ENCODE data around the gene COL6A1. TPM values are rescaled to one million over a fixed set of nuclear protein-coding genes. Genes with fewer than 3 reads are reported as not detected.

The COL6A1 gene
- total and polyA plus RNA-seq, 2 donors (not counting 1 experiment from before 2014, with no cell fraction given), result 645 to 1,137 TPM

DNA sequence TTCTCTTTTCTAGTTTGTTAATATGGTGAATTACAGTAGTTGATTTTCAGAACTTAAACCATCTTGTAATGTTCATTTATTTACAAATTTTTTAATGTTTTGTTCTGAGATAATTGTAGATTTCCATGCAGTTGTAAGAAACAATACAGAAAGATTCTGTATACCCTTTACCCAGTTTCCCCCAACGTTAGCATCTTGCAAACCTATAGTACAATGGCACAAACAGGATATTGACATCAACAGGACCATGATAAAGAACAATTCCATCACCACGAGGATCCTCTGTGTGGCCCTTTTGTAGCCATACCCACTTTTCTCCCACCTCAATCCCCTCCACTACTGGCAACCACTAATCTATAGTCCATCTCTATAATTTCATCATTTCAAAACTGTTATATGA, 33.3 kb downstream of the COL6A1 start:
- Histone ChIP-seq H3K4me3 (replicated peaks in 1 of 4; ENCODE audit: control extremely low read depth in 1 of 4, insufficient read depth in 1 of 4, low read depth in 3 of 4, low read length in 4 of 4) (no peak overlapping the region), H3K9me3 (ENCODE audit: control insufficient read depth, insufficient read depth, low read depth, low read length) (no peaks in the 10 kb centered on the region), H2AFZ (ENCODE audit: low read length) (no peak overlapping the region), H3K9ac (ENCODE audit: insufficient read depth, low read length) (no peak overlapping the region), H3K27me3 (ENCODE audit: control insufficient read depth, insufficient read depth, low read length) (no peaks in the 10 kb centered on the region), H4K20me1 (ENCODE audit: control insufficient read depth, extremely low read depth, insufficient read depth, low read length) (no peaks in the 10 kb centered on the region), H3K79me2 (ENCODE audit: control insufficient read depth, insufficient read depth, low read length) (no peaks in the 10 kb centered on the region), H3K36me3 (ENCODE audit: control insufficient read depth, insufficient read depth, low read length) (no peaks in the 10 kb centered on the region), H3K4me1 (ENCODE audit: control insufficient read depth, extremely low read depth, insufficient read depth, low read length) (no peaks in the 10 kb centered on the region), H3K4me2 (ENCODE audit: extremely low read depth, insufficient read depth, low read length) (no peak overlapping the region), H3K27ac (ENCODE audit: insufficient read depth, low read length) (no peak overlapping the region)
- TF ChIP-seq, protein P1, sequence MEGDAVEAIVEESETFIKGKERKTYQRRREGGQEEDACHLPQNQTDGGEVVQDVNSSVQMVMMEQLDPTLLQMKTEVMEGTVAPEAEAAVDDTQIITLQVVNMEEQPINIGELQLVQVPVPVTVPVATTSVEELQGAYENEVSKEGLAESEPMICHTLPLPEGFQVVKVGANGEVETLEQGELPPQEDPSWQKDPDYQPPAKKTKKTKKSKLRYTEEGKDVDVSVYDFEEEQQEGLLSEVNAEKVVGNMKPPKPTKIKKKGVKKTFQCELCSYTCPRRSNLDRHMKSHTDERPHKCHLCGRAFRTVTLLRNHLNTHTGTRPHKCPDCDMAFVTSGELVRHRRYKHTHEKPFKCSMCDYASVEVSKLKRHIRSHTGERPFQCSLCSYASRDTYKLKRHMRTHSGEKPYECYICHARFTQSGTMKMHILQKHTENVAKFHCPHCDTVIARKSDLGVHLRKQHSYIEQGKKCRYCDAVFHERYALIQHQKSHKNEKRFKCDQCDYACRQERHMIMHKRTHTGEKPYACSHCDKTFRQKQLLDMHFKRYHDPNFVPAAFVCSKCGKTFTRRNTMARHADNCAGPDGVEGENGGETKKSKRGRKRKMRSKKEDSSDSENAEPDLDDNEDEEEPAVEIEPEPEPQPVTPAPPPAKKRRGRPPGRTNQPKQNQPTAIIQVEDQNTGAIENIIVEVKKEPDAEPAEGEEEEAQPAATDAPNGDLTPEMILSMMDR (conservative IDR thresholded peaks at IDR 0.05 in 1 of 2, IDR thresholded peaks at IDR 0.05 in 1 of 2; ENCODE audit: low read depth in 1 of 2, low read length in 2 of 2), result no peak
- TF ChIP-seq EZH2 (IDR thresholded peaks at IDR 0.05; ENCODE audit: low read length, missing control alignments), result no peak
- no peak for DNase-seq (ENCODE audit: low read depth in 2 of 2)

DNA sequence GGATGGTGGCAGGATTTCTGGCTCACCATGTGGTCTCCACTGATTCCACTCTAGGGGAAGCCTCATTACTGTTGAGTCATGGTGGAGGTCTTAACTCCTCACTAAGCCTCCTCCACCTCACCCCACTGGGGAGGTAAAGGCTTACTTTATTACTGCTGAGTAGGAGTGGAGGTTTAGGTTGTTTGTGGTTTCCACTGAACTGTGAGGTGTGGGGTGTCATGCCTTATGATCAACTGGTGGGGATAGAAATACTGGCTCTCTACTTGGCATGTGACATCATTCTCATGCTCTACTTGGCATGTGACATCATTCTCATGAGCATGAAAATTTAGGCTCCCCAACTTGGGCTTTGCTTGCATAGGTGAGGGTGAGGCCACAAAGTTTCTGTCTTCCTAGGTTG, 35.6 kb downstream of the COL6A1 start:
- Histone ChIP-seq H2AFZ (ENCODE audit: low read length) (no peak overlapping the region), H3K27me3 (ENCODE audit: control insufficient read depth, insufficient read depth, low read length) (no peaks in the 10 kb centered on the region), H3K79me2 (ENCODE audit: control insufficient read depth, insufficient read depth, low read length) (no peaks in the 10 kb centered on the region), H3K27ac (ENCODE audit: insufficient read depth, low read length) (no peak overlapping the region), H3K4me1 (ENCODE audit: control insufficient read depth, extremely low read depth, insufficient read depth, low read length) (peaks cover 2% of the 10 kb centered on the region), H3K9ac (ENCODE audit: insufficient read depth, low read length) (no peak overlapping the region), H3K4me2 (ENCODE audit: extremely low read depth, insufficient read depth, low read length) (no peak overlapping the region), H3K9me3 (ENCODE audit: control insufficient read depth, insufficient read depth, low read depth, low read length) (no peaks in the 10 kb centered on the region), H3K36me3 (ENCODE audit: control insufficient read depth, insufficient read depth, low read length) (no peaks in the 10 kb centered on the region), H3K4me3 (replicated peaks in 1 of 4; ENCODE audit: control extremely low read depth in 1 of 4, insufficient read depth in 1 of 4, low read depth in 3 of 4, low read length in 4 of 4) (no peak overlapping the region), H4K20me1 (ENCODE audit: control insufficient read depth, extremely low read depth, insufficient read depth, low read length) (no peaks in the 10 kb centered on the region)
- DNase-seq (ENCODE audit: low read depth in 2 of 2), result no peak
- no peak for TF ChIP-seq EZH2 (IDR thresholded peaks at IDR 0.05; ENCODE audit: low read length, missing control alignments)
- TF ChIP-seq, protein P1 (conservative IDR thresholded peaks at IDR 0.05 in 1 of 2, IDR thresholded peaks at IDR 0.05 in 1 of 2; ENCODE audit: low read depth in 1 of 2, low read length in 2 of 2), result no peak

DNA sequence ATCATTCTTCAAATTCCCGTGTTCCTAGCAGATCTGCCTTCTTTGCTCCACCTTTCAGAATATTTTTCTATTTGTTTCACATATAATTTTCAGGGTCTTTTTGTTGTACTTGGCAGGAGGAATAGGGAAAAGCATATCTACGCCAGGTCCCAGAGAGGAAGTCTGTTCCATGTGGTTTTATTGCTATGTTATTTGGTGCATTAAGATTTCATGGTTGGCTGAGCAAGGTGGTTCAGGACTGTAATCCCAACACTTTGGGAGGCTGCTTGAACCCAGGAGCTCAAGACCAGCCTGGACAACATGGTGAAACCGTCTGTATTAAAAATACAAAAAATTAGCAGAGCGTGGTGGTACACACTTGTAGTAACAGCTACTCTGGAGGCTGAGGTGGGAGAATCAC, 36.1 kb downstream of the COL6A1 start:
- H3K9ac ChIP-seq (ENCODE audit: insufficient read depth, low read length), result no peak overlapping the region
- peaks cover 2% of the 10 kb centered on the region for H3K4me1 ChIP-seq (ENCODE audit: control insufficient read depth, extremely low read depth, insufficient read depth, low read length)
- no peak overlapping the region for H3K4me2 ChIP-seq (ENCODE audit: extremely low read depth, insufficient read depth, low read length)
- H2AFZ ChIP-seq (ENCODE audit: low read length), result no peak overlapping the region
- no peak overlapping the region for H3K27ac ChIP-seq (ENCODE audit: insufficient read depth, low read length)
- no peaks in the 10 kb centered on the region for H3K27me3 ChIP-seq (ENCODE audit: control insufficient read depth, insufficient read depth, low read length)
- H3K36me3 ChIP-seq (ENCODE audit: control insufficient read depth, insufficient read depth, low read length), result no peaks in the 10 kb centered on the region
- no peaks in the 10 kb centered on the region for H4K20me1 ChIP-seq (ENCODE audit: control insufficient read depth, extremely low read depth, insufficient read depth, low read length)
- no peaks in the 10 kb centered on the region for H3K79me2 ChIP-seq (ENCODE audit: control insufficient read depth, insufficient read depth, low read length)
- H3K4me3 ChIP-seq (replicated peaks in 1 of 4; ENCODE audit: control extremely low read depth in 1 of 4, insufficient read depth in 1 of 4, low read depth in 3 of 4, low read length in 4 of 4), result no peak overlapping the region
- peak in 1 of 2 donors; percentile 42 for DNase-seq (ENCODE audit: low read depth in 2 of 2)
- no peak for TF ChIP-seq EZH2 (IDR thresholded peaks at IDR 0.05; ENCODE audit: low read length, missing control alignments)
- TF ChIP-seq, protein P1 (conservative IDR thresholded peaks at IDR 0.05 in 1 of 2, IDR thresholded peaks at IDR 0.05 in 1 of 2; ENCODE audit: low read depth in 1 of 2, low read length in 2 of 2), result no peak
- H3K9me3 ChIP-seq (ENCODE audit: control insufficient read depth, insufficient read depth, low read depth, low read length), result no peaks in the 10 kb centered on the region
